HepG2 (cell line): ENCODE measurements around the gene PNPLA8. TPM values are rescaled to one million over a fixed set of nuclear protein-coding genes. Genes with fewer than 3 reads are reported as not detected.

Experiments
- ATAC-seq: fragments of 200-7000 bp; cut with Tn5 transposase; 3 replicates; pipeline ENCODE4 v1.9.1; 2020; ENCODE audit warnings: mild to moderate bottlenecking, moderate library complexity
- BruUV-seq: library from RNA; stranded (reverse); fragments of 400-500 nt; replicated peaks from 2 replicates; lab custom pipeline; 2021; lab: Mats Ljungman, UMichigan
- CTCF ChIA-PET: fragments of 300-600 bp; formaldehyde crosslinking; extraction: SDS; loops from one replicate; lab custom pipeline; 2021; ENCODE audit warnings: low total read pairs, inconsistent platforms, low intra/inter-chr PET ratio; lab: Yijun Ruan, JAX
- POLR2A ChIA-PET: fragments of 350-600 bp; sonication (Branson Sonifier 250); formaldehyde crosslinking; loops from one replicate; lab custom pipeline; 2020; ENCODE audit warnings: antibody characterized with exemption, inconsistent platforms; lab: Yijun Ruan, JAX
- DNase-seq: peaks from one replicate; pipeline ENCODE4 v3.0.0-alpha.2; 2015; ENCODE audit warnings: low spot score
- FAIRE-seq: peaks from 3 replicates; lab custom pipeline; 2011; peaks lifted over from hg19 to GRCh38; lab: Jason Lieb, UNC
- H2AFZ ChIP-seq: one replicate; pipeline ENCODE4 v1.6.1; 2011; ENCODE audit warnings: low read length, inconsistent platforms
- H3K27ac ChIP-seq: fragments of 300-600 bp; 3 replicates; pipeline ENCODE4 v1.8.0; 2011; ENCODE audit warnings: mixed run types, mild to moderate bottlenecking, mixed read lengths, low read length, inconsistent platforms; ENCODE audit not compliant: insufficient read depth; ENCODE audit errors: extremely low read length
- H3K27me3 ChIP-seq, 2 experiments: fragments of 200-600 bp in 1 of 2; 2 replicates in 1 of 2; 3 replicates in 1 of 2; pipeline versions ENCODE4 v1.6.0 to v1.8.0; 2011; ENCODE audit warnings: low read length in 2 of 2, mild to moderate bottlenecking in 2 of 2, moderate library complexity in 2 of 2, inconsistent platforms in 1 of 2; ENCODE audit not compliant: insufficient read depth in 2 of 2, control insufficient read depth in 1 of 2
- H3K36me3 ChIP-seq, 2 experiments: fragments of 200-600 bp in 1 of 2; replicated peaks in 1 of 2; 2 replicates in 1 of 2; 3 replicates in 1 of 2; pipeline versions ENCODE4 v1.5.1 to v1.8.0; 2011; ENCODE audit warnings: low read length in 2 of 2, inconsistent platforms in 1 of 2; ENCODE audit not compliant: insufficient read depth in 2 of 2, control insufficient read depth in 1 of 2
- H3K4me1 ChIP-seq: 2 replicates; pipeline ENCODE4 v1.5.1; 2012; ENCODE audit warnings: low read length, inconsistent platforms; ENCODE audit not compliant: insufficient read depth
- H3K4me2 ChIP-seq: 2 replicates; pipeline ENCODE4 v1.6.0; 2011; ENCODE audit warnings: low read depth, low read length, inconsistent platforms
- H3K4me3 ChIP-seq, 3 experiments: fragments of 200-600 bp in 1 of 3; sonication (generic), shearing (Covaris generic) in 1 of 3; replicated peaks in 1 of 3; 2 replicates each; pipeline ENCODE4 v1.5.1; 2011 to 2016; ENCODE audit warnings: low read length in 3 of 3, inconsistent platforms in 2 of 3, low read depth in 2 of 3, mild to moderate bottlenecking in 2 of 3, control low read depth in 1 of 3, mixed read lengths in 1 of 3; ENCODE audit not compliant: insufficient read depth in 1 of 3
- H3K79me2 ChIP-seq: one replicate; pipeline ENCODE4 v1.6.1; 2011; ENCODE audit warnings: low read length, inconsistent platforms; ENCODE audit not compliant: insufficient read depth
- H3K9ac ChIP-seq: 2 replicates; pipeline ENCODE4 v1.6.0; 2011; ENCODE audit warnings: mild to moderate bottlenecking, low read depth, low read length, inconsistent platforms; ENCODE audit not compliant: insufficient read depth
- H3K9me3 ChIP-seq: 2 replicates; pipeline ENCODE4 v1.5.1; 2012; ENCODE audit warnings: mild to moderate bottlenecking, low read length
- H4K20me1 ChIP-seq: 2 replicates; pipeline ENCODE4 v1.6.0; 2011; ENCODE audit warnings: inconsistent platforms, mild to moderate bottlenecking, low read length, moderate library complexity; ENCODE audit not compliant: insufficient read depth
- AFF4 ChIP-seq: sonication (generic); formaldehyde crosslinking; IDR thresholded peaks from 2 replicates; pipeline ENCODE4 v1.4.0; 2020; ENCODE audit warnings: missing genetic modification reagents
- KLF16 ChIP-seq, 2 experiments: sonication (generic) in 1 of 2; formaldehyde crosslinking in 1 of 2; IDR thresholded peaks; 2 replicates each; pipeline versions ENCODE4 v1.6.1 to v1.8.0; 2016 to 2023; ENCODE audit warnings: missing genetic modification reagents in 2 of 2, missing compliant biosample characterization in 1 of 2
- TIGD3 ChIP-seq: sonication (generic); formaldehyde crosslinking; IDR thresholded peaks from 2 replicates; pipeline ENCODE4 v1.5.1; 2020; ENCODE audit warnings: mild to moderate bottlenecking, missing genetic modification reagents, borderline replicate concordance
- ZNF230 ChIP-seq: sonication (generic); formaldehyde crosslinking; IDR thresholded peaks from 2 replicates; pipeline ENCODE4 v1.4.0; 2020; ENCODE audit warnings: mild to moderate bottlenecking, missing genetic modification reagents
- ZNF441 ChIP-seq: sonication (generic); formaldehyde crosslinking; IDR thresholded peaks from 2 replicates; pipeline ENCODE4 v1.7.0; 2021; ENCODE audit warnings: missing genetic modification reagents, borderline replicate concordance
- ZNF841 ChIP-seq: sonication (generic); formaldehyde crosslinking; IDR thresholded peaks from 2 replicates; pipeline ENCODE4 v1.8.1; 2023; ENCODE audit warnings: missing genetic modification reagents, borderline replicate concordance
- WGBS: methylation state at CpG from one replicate; pipeline ENCODE4 v1.1.6; 2017; ENCODE audit warnings: low lambda C conversion rate; 5-methylcytosine and 5-hydroxymethylcytosine counted together
- in situ Hi-C: cut with HindIII; loops from 2 replicates; pipeline ENCODE4 v1.10.0; 2017; ENCODE audit warnings: low pct_unique_long_range_greater_than_20kb; ENCODE audit not compliant: extremely low pct_ligation_motif_present
- intact Hi-C: fragments of 100-400 bp; cut with micrococcal nuclease; formaldehyde crosslinking; loops from one replicate; pipeline ENCODE4 v1.10.0; 2022; ENCODE audit not compliant: unreplicated experiment
- polyA plus RNA-seq, 8 experiments: library from polyadenylated mRNA; depleted of rRNA in 3 of 8; stranded (reverse) in 7 of 8; unstranded in 1 of 8; fragments of >200 nt; fragmentation: Illumina TruSeq in 4 of 8; extraction: Trizol in 4 of 8; gene quantifications; 2 replicates each; pipeline versions ENCODE4 v1.2.1 to v1.2.3, GENCODE V29; 2011 to 2016; ENCODE audit warnings: low read depth in 4 of 8, missing spikeins in 1 of 8, mixed read lengths in 1 of 8; ENCODE audit not compliant: insufficient read depth in 1 of 8
- total RNA-seq, 5 experiments: library from RNA; depleted of rRNA; stranded (reverse); fragments of >200 nt; fragmentation: Illumina TruSeq; extraction: Trizol; gene quantifications; 2 replicates each; pipeline ENCODE4 v1.2.3, GENCODE V29; 2016; ENCODE audit warnings: low read depth in 1 of 5

PNPLA8 gene
- total and polyA plus RNA-seq, 2 of the 13 experiments (the other 11 are each of a cell fraction or from before 2014, with no cell fraction given): 6.3 to 11.4 TPM

DNA sequence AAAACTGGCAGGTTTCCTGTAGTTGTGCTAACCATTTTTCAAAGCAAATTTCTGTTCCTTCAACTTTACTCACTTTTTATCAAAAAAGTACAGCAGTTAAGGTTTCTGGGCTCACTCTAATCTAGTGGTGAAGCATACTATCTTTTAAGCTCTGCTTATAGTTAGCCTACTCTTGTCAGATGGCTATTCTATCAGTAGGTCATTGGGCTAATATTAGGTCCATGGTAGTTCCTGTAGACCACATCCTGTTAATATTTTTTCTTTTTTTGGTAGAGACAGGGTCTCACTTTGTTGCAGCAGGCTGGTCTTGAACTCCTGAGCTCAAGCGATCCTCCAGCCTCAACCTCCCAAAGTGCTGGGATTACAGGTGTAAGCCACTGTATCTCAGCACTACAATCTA is 41.8 kb downstream of the PNPLA8 start:
- no peak overlapping the region for H3K9ac ChIP-seq
- H3K27ac ChIP-seq: no peak overlapping the region
- DNase-seq (no peak), FAIRE-seq (no peak), ATAC-seq (no peak)
- BruUV-seq: no TSS peak
- H3K79me2 ChIP-seq: no peaks in the 10 kb centered on the region
- no peaks in the 10 kb centered on the region for H3K36me3 ChIP-seq
- H3K4me2 ChIP-seq: no peak overlapping the region
- no peaks in the 10 kb centered on the region for H3K27me3 ChIP-seq
- ChIA-PET POLR2A (no interaction called here), CTCF (no interaction called here)
- no peak overlapping the region for H2AFZ ChIP-seq
- no peak overlapping the region for H3K4me3 ChIP-seq
- WGBS: 100% methylated on average over 1 of the region's 1 CpG
- no peaks in the 10 kb centered on the region for H3K4me1 ChIP-seq
- TF ChIP-seq ZNF230 (CRISPR knock-in tag) (no peak), ZNF841 (no peak), AFF4 (CRISPR knock-in tag) (no peak), KLF16 (CRISPR knock-in tag; IDR thresholded peaks at IDR 0.05) (no peak), ZNF441 (no peak), TIGD3 (CRISPR knock-in tag) (no peak)
- intact Hi-C loops (no loop called here), in situ Hi-C loops (no loop called here)
- H4K20me1 ChIP-seq: no peaks in the 10 kb centered on the region
- no peaks in the 10 kb centered on the region for H3K9me3 ChIP-seq
